ENCODE results near the gene ZMYND15. TPM values are rescaled to one million over a fixed set of nuclear protein-coding genes. Genes with fewer than 3 reads are reported as not detected.

Gene ZMYND15
- polyA plus RNA-seq, 2 of the 4 experiments (the other 2 are of a cell fraction) = 0.16 to 0.19 TPM

- TF ChIP-seq TP53 (CRISPR knock-in tag; IDR thresholded peaks at IDR 0.05) = no peak; the same call in 1 of the 2 replicates
These were observed 29.6 kb upstream of the ZMYND15 start, which contains the start of gene ARRB2 (continued) for GRCh38 chr17:4709794-4710692.

- POLR2A ChIA-PET = interaction anchor here (0.7 to 2.3 kb wide), 8 partner anchors 8 to 238 kb away, joined by 4 to 25 read pairs (median 10); partner anchors contain the start of genes MED11, PFN1, PSMB6 and RNF167
These were observed 28.7 kb upstream of the ZMYND15 start for GRCh38 chr17:4710693-4711634.

GRCh38 chr17:4711661-4712181, 27.9 kb upstream of the ZMYND15 start:
- Histone ChIP-seq H3K9me3 (no peaks in the 10 kb centered on the region), H3K4me1 (peaks cover 24% of the 10 kb centered on the region), H3K4me2 (peak overlapping the region; percentile 99), H3K4me3 (peak overlapping the region; percentile 83), H3K27ac (peak overlapping the region; percentile 94)
- DNase-seq (ENCODE audit: low read depth in 1 of 2, low spot score in 1 of 2) = no peak
- FAIRE-seq = no peak
- TF ChIP-seq, protein P1, sequence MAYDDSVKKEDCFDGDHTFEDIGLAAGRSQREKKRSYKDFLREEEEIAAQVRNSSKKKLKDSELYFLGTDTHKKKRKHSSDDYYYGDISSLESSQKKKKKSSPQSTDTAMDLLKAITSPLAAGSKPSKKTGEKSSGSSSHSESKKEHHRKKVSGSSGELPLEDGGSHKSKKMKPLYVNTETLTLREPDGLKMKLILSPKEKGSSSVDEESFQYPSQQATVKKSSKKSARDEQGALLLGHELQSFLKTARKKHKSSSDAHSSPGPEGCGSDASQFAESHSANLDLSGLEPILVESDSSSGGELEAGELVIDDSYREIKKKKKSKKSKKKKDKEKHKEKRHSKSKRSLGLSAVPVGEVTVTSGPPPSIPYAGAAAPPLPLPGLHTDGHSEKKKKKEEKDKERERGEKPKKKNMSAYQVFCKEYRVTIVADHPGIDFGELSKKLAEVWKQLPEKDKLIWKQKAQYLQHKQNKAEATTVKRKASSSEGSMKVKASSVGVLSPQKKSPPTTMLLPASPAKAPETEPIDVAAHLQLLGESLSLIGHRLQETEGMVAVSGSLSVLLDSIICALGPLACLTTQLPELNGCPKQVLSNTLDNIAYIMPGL (CRISPR knock-in tag; IDR thresholded peaks at IDR 0.05; ENCODE audit: borderline replicate concordance) = no peak
- TF ChIP-seq CBX2 (IDR thresholded peaks at IDR 0.05; ENCODE audit: borderline replicate concordance, low read depth) (no peak), POLR2AphosphoS2 (conservative IDR thresholded peaks at IDR 0.05; ENCODE audit: low read length) (no peak), MAFK (IDR thresholded peaks at IDR 0.05; ENCODE audit: partially characterized antibody) (peak; percentile 58)
- ATAC-seq = no peak
- ChIA-PET CTCF (interaction anchor here (0.6 to 9.1 kb wide), 9 partner anchors 9 to 294 kb away, joined by 3 to 108 read pairs (median 3); partner anchors contain the start of genes GLTPD2, MED11 and VMO1), POLR2A (interaction anchor here (1.0 kb wide), 1 partner anchor 20 kb away, joined by 3 read pairs; the partner anchor contains the start of gene MED11)
- WGBS (ENCODE audit: missing lambda C conversion rate) = 68% methylated on average over 6 of the region's 6 CpGs

More at GRCh38 chr17:4710693-4711634, 28.7 kb upstream of the ZMYND15 start:
- DNase-seq (ENCODE audit: low read depth in 1 of 2, low spot score in 1 of 2) = no peak
- peak overlapping the region; percentile 94 for H3K27ac ChIP-seq
- H3K4me2 ChIP-seq = peak overlapping the region; percentile 99
- peak overlapping the region; percentile 83 for H3K4me3 ChIP-seq
- peak; percentile 3 to 10 for ATAC-seq
- no peaks in the 10 kb centered on the region for H3K9me3 ChIP-seq
- peaks cover 24% of the 10 kb centered on the region for H3K4me1 ChIP-seq
- CTCF ChIA-PET = interaction anchor here (0.6 to 9.1 kb wide), 46 partner anchors 10 to 293 kb away, joined by 3 to 108 read pairs (median 4); partner anchors contain the start of genes C17orf107, CHRNE, CXCL16 and GLTPD2
- no peak for FAIRE-seq
- TF ChIP-seq CEBPB (IDR thresholded peaks at IDR 0.05) = no peak
- TF ChIP-seq PHF8 (IDR thresholded peaks at IDR 0.05; ENCODE audit: borderline replicate concordance, low read depth) = 0 out of 2 replicates have a peak, but pooled peaks have one; percentile 12
- TF ChIP-seq RARB (CRISPR knock-in tag; IDR thresholded peaks at IDR 0.05) = no peak
- no peak for TF ChIP-seq MAX (IDR thresholded peaks at IDR 0.05)
- no peak for TF ChIP-seq HDAC2 (IDR thresholded peaks at IDR 0.05)
- TF ChIP-seq HOXB5 (CRISPR knock-in tag; IDR thresholded peaks at IDR 0.05) = no peak
- no peak for TF ChIP-seq JUNB (IDR thresholded peaks at IDR 0.05)
- TF ChIP-seq E2F6 (IDR thresholded peaks at IDR 0.05; ENCODE audit: borderline replicate concordance, low read depth) = peak; percentile 21; the same call in 1 of the 2 replicates
- no peak for TF ChIP-seq NFE2L2 (conservative IDR thresholded peaks at IDR 0.05; ENCODE audit: low read length)
- WGBS (ENCODE audit: missing lambda C conversion rate) = 23% methylated on average over 40 of the region's 57 CpGs

Data from A549 (cell line).